Fibroblast of peridontal ligament (primary cell): ENCODE measurements around the gene TFCP2L1.
A peak's percentile ranks its signal among the peaks of the same experiment; 100 is the strongest.

ENCODE experiments used
- DNase-seq: peaks from one replicate; pipeline ENCODE4 v3.0.0-alpha.2; 2010; ENCODE audit errors: extremely low read depth

TFCP2L1 gene

DNA sequence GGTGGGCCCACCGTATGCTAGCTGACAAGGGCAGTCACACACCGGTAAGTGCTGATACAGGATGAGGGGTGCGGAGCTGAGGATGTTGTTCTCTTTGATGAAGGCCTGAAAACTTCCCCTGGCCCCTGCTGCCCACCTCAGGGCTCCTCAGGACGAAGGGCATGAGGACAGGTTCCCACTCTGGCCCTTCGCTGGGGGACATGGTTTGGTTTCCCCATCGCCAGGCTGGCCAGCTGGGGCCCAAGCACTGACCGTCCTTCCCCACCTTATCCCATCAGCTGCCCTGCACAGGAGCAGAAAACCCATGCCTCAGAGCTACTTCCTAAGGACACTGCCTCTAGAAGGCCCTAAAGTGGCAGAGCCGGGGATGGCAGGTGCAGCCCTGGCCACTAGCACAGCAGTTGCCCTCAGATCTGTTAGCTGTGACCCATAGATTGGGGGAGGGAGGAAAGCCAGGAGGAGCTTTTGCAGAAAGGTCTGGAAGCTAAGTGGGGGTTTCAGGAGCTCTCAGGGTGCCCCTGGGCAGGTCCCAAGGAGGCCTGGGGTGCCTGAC lies 66.5 kb downstream of the TFCP2L1 start:
- DNase-seq = no peak

DNA sequence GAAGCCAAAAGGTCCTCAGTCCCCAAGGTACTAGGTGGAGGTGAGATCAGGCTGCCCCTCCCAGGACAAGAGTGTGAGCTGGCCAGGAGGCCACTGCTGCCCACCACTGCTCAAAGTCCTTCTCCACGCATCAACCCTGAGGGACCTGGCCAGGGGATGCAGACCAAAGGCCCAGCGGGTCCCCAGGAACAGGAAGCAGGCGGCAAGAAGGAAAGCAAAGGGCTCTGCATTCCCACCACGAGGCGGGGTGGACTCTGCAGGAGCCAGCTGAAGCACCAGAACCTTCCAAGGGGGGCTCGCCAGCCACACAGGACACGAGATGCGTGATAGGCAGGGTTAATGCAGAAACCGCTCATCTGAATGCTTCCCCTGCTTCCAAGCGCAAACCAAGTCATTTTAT lies 67.4 kb downstream of the TFCP2L1 start:
- no peak for DNase-seq

DNA sequence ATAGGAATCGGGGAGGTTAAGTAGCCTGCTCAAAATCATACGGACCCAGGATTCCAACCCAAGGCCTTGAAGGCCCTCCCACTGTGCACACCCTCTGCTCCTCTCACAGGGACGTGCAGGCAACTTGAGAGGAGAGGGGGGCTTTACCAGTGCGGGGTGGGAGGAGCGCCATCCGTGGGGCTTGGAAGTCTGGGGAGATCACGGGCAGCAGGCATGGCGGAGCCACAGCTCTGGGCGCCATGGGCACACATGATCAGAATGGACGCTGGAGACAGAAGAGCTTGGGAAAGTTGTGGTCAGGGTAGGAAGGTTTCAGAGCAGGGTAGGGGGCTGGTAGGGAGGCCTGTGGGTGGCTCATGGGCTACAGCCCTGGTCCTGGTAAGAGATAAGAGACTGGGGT lies 70.7 kb downstream of the TFCP2L1 start:
- DNase-seq = no peak

DNA sequence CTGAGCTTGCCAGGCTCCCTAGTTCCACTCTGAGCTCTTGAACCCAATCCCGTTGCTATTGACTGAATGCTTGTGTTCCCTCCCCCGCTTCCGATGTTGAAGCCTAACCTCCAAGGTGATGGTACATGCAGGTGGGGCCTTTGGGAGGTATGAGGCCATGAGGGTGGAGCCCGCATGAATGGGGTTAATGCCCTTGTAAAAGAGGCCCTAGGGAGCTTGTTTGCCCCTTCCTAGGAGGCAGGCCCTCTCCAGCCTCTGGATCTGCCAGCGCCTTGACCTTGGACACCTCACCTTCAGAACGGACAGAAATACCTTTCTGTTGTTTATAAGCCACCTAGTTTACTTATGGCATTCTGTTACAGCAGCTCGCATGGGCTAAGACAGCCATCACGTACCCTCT lies 71.6 kb downstream of the TFCP2L1 start:
- DNase-seq = no peak

DNA sequence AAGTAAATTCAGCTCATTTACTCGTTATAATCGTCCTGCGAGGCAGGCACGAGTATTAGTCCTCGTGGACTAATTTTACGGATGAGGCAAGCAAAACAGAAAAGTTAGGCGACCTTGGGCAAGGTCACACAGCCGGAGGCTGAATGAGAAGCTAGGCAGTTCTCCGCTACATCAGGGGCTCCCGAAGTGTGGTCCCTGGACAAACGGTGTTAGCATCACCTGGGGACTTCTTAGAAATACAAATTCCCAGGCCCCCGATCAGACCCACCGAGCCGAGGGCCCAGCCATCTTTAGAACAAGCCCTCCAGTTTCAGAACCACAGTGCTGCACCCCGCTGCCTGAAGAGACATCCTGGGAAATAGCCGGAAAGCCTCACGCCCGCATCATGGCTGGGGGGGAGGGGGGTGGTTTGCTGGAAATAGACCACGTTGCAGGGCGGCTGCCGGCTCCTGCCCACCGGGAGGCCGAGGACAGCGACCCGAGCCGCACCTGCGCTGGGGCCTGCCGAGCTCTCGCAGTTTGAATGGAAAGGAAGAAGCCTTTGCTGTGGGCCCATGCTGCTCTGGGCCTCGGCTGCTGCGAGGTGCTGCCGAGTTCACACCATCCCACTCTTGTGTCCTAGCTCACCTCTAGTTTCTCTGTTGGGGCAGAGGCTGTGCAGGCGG lies 72.2 kb downstream of the TFCP2L1 start:
- DNase-seq = no peak

DNA sequence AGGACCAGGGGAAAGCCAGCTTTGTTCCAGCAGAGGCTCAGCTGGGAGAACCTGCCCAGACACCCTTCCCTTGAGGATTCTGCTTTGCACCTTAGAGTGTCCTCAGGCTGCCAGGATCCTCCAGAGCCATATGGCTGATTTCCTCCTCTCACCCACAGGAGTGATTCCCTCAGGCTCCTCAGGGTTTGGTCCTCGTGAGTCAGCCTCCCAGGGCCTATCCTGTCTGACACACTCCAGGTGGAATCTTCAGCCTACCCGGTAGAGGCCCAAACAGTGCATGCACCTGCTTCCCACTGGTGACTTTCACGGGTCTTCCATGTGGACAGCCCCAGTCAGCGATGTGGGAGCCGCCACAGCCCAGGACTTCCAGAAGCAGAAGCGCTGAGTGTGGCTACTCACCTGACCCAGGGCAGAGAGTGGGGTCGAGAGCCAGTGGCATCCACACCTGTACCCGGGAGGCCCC lies 73.3 kb downstream of the TFCP2L1 start:
- no peak for DNase-seq

DNA sequence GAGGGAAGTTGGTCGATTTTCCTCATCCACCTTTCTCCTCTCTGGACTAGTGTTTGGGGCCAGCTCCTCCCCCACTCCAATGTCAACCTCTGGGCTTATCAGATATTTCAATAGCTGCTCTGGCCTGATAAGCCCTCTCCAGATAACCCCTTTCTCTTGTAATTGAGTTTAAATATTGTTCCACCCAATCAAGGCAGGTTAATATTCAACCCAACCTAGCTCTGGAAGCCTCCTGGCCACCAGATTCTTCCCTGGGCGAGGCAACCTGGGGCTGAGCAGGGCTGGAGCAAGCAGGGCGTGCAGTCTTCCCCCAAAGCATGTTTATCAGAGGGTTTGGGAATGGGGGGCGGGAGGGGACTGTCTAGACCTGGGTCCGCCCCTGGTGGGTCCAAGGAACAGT lies 73.8 kb downstream of the TFCP2L1 start:
- DNase-seq = no peak

DNA sequence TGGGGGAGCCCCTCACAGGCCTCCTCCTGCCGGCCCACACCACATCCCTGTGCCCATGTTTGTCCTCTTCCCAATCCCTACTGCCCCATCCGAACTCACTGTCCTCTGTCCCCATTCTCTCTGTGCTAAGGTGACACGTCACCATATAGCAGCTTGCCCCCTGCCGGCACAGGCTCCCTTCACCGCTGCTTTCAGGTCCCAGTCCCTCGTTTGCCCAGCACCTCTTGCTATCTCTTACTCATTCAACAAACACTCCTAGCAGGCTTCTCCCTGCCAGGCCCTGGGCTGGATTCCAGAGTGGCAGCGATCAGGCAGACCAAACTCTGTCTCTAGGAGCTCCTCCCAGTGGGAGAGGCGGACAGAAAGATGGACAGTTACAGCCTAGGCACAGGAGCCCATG lies 74.3 kb downstream of the TFCP2L1 start:
- no peak for DNase-seq

DNA sequence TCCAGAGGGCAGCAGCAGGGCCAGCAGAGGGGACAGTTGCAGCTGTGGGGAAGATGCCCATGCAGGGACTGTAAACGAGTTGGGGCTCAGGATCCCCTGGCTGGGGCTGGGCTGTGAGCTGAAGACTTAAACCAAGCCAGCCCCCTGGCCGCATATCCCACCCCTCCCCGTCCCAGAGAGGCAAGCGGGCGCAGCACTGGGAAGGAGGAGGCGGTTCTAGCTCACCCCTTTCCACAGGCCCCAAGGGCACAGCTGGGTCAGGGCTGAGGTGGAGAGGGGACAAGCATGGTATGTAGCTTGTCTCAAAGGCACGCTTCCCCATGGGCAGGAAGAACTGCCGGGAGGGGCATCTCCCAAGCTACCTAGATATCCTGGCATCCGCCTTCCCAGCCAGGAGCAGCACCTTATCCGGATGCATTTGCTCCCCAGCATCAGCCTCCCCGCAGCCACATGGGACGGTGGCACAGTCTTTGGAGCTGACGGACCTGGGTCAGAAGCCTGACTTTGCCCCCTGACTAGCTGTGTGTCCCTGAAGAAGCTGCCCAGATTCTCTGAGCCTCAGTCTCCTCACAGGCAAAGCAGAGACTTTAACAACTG lies 75.9 kb downstream of the TFCP2L1 start:
- no peak for DNase-seq

DNA sequence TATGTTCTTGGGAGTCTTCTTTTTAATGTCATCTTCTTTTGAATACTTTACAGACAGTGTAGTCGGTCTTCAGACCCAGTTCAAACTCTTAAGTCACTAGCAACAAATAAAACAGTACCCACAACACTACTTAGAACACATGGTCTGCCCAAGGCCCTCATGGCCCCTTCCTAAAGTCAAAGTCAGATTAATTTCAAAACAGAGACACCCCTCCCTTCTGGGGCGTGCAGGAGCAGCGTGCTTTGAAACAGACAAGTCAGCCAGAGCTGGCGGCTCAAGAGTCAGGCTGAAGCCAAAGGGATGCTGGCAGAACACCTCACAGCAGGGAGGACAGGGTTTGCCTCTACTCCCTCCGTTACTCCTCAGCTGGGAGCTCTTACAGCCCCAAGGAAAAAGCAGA lies 77.5 kb downstream of the TFCP2L1 start:
- DNase-seq = no peak

DNA sequence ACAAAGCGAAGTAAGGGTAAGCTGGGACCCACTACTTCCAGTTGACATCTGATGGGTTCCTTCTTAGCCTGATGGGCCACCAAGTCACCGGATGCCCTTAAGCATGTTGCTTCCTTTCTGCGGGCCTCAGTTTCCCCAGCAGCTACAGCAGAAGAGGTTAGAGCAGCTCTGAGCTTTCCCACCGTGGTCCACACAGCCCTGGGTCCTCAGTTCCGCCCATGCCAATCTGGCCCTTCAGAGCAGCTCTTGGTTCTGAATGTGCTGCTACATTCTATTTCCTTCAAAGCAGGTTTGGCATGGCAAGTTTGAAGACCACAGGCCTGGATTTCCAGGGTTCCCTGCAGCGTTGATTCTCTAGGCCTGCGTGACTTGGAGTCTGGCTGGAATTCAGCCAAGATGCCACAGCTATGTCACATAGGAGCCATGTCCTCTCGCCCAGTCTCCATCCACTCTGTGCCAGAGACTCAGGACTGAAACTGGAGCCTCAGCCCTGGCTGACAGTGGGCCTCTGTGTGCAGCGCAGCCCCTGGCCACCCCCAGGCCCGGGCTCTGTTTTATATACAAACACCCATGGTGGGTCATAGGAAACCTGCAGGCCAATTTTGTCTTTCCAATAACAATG lies 79.6 kb downstream of the TFCP2L1 start:
- no peak for DNase-seq

DNA sequence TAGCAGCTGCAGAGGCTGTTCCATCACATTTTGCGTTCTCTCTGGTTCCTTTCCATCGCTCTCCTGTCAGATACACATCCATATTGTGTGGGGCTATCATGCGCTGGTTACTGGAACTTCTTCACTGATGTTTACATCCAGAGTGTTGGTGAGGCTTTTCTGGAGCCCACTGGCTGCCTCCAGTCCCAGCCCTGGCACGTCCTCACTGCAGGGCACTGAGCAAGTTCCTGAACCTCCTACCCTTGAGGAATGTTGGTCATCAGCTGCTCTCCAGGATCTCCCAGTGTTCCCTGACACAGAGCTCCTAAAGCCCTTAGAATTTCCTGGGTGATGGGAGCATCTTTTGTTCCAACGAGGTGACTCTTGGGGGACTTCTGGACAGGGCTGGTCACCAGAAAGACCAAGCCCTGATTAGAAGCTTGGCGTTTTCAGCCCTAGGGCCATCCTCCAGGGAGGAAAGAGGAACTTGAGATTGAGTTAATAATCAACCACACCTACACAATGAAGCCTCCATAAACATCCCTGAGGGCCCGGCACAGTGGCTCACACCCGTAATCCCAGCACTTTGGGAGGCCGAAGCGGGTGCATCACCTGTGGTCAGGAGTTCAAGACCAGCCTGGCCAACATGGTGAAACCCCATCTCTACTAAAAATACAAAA lies 81.3 kb downstream of the TFCP2L1 start:
- DNase-seq = no peak

DNA sequence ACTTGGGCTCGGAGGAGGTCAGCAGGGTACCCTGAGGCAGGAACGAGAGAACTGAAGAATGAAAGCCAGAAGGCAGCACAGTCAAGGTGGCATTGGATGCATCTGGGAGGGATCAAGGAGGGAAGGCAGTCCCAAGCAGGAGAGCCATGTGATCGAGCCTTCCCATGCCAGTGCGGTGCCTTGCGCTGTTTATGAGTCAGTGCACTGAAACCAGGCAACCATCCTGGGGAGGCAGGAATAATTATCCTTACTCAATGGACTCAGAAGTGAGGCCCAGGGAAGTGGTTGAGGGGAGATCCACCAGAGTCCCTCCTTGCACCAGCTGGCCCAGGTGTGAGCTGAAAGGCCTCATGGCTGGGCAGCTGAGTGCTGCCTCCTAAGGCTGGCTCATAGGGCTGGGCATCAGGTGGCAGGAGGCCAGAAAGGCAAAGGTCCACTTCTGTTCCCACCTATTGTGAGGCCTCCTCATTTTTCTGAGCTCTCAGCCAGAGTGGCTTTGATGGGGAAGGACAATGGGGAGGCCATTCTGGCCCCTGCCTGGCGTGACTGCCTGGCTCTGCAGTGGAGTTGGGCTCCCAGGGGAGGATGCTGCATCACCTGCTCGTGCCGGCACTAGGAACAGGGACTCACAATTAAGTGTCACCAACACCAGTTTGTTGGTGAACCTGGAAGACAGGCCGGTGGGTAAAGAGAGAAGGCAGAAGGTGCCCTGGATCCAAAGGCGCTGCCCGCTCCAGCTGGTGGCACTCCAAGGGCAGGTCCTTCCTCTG lies 82.3 kb downstream of the TFCP2L1 start:
- no peak for DNase-seq

DNA sequence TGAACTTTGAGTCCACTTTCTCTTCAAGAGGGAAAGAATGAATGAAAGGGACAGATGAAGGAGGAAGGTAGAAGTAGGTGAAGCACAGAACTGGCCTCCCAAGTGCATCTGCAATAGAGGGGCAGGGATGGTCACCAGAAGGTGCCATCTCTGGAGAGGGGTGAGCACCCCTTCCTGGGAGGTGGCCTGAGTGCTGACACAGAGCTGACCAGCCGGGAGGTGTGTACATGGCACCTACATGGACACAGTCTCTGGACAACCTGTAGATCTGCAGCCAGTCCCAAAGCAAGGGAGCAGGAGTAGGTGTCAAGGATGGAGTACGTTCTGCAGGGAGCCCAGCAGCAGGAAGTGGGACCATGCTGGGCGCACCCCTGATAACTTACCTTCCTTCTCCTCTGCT lies 83.2 kb downstream of the TFCP2L1 start:
- DNase-seq = no peak

DNA sequence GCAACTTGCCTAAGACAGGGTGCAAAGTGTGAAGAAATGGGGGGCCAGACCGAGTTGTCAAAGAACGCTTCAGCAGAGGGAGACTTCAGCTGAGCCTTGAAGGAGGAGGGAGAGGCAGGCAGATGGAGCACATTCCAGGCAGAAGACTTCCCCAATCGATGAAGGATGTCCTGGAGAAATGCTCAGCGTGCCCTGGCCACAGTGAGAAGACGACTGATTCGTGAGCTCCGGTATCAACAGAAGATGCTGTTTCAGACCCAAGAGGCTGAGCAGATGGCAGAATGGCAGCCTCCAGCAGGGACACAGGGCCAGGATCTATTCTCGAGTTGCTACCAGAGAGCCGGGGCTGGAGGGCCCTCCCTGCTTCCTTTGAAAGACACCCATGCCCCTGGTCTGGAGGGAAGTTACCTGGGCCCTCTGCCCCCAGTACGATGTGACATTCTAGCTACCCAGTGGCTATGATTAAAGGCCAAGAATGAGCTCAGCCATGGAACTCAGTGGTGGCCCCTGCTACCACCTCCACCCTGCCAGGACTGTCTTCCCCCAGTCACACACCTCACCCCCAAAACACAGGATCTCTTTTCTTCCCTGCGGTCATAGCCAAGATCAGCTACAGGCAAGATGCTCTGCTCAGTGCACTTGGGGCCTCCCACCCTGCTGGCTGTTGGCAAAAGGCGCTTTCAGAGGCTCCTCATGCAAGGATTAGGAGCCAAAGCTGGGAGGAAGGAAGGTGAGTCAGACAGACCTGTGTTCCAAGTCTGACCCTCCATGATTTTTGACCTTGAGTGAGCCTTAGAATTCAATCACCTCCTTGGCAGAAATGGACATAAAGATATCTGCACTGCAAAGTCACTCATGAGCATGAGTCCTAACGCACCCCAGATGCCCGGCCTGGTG lies 84.3 kb downstream of the TFCP2L1 start:
- DNase-seq = no peak

DNA sequence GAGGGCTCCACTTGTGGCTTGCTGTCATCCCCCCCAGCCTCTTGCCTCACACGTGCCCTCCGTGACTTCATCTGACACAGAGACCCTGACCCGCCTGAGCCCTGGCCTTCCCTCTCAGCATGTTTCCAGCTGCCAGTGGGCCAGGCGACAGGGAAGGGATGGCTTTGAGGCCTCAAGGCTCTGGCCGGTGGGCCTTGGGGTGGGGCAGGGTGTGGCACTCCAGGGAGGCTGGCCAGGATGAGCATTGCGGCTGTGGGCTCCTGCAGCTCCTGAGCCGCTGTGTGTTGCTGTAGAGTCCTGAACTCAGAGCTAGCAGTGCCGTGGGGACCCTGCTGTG lies 85.0 kb downstream of the TFCP2L1 start:
- DNase-seq = no peak

DNA sequence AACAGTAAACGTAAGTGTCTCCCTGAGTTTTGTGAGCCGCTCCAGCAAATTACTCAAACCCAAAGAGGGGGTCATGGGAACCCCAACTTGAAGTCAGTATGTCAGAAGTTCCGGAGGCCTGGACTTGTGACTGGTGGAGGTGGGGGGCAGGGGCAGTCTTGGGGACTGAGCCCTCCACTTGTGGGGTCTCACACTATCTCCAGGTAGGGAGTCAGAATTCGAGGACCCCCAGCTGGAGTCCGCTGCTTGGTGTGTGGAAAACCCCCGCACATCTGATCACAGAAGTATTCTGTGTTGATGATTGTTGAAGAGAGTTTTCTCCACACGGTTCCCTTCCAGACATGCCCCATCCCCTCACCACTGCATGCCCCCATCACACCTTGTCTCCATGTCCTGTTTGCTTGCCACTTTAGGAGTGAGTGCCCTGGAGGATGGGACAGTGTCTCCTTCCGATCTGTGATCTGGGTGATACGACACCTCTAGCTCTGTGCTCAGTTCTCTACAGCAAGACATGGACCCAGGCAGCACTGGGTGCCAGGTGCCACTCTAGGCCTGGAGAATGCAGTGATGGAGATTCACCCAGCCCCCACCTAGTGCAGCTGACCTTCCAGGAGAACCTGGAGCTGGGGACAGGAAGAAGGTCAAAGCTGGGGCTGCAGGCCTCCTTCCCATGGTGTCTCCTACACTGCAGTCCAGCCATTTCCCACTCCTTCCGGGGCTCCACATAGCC lies 85.6 kb downstream of the TFCP2L1 start:
- no peak for DNase-seq

DNA sequence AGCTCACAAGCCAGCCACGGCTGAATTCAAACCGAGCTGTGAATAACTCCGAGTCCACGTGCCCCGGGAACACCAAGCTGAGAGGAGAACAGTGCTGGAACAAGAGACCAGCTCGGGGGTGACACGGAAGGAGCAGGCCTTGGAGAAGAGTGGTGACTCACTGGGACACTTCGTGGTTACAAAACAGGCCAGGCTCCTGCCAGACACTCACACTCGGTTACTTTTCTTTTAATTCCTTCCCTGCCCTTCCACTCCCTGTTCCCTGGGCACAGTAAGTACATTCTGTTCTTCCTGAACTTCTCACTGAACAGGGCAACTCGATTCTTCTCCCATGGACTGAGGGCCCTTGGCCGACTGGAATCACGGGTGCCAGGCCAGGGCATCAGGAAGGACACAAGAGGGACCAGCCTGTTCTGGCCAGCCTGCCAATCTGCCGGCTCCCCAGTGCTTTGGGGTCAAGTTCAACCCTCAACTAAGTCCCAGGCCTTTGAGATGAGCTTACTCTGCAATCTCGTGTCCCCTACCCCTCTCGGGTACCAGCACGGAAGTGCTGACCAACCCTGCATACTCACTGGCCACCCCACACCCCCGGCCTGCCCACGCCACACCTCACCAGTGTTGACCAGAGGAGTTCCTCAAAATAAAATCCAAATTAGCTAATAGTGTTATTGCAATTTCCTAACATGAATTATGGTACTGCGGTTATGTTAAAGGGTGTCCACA lies 87.5 kb downstream of the TFCP2L1 start:
- DNase-seq = peak; percentile 18

DNA sequence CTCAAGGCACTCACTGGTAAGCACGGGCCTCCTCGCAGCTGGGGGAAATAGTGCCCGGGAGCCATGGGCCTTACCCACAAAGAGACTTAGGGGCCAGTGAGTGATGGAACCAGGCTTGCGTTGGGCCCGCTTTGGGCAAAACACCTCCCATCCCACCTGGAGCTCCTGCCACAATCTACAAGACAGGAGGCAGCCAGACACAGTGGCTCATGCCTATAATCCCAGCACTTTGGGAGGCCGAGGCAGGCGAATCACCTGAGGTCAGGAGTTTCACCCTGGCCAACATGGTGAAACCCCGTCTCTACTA lies 88.2 kb downstream of the TFCP2L1 start:
- DNase-seq = no peak
